Rectal smooth muscle tissue (tissue), 1 donor: ENCODE measurements around the gene GP9.
"Not testable (repeated sequence)": the region's sequence is repeated elsewhere in the genome, so short reads cannot be mapped to it uniquely, and the experiment has no call there.

ENCODE experiments used
- H3K27ac ChIP-seq: one replicate; pipeline ENCODE4 v1.7.0; 2013; ENCODE audit warnings: low read depth, low read length, inconsistent platforms
- H3K27me3 ChIP-seq: one replicate; pipeline ENCODE4 v1.7.0; 2013; ENCODE audit warnings: low read length; ENCODE audit not compliant: control insufficient read depth, insufficient read depth
- H3K36me3 ChIP-seq: one replicate; pipeline ENCODE4 v1.7.0; 2013; ENCODE audit warnings: low read length; ENCODE audit not compliant: control insufficient read depth, insufficient read depth
- H3K4me1 ChIP-seq: one replicate; pipeline ENCODE4 v1.7.0; 2013; ENCODE audit warnings: low read length; ENCODE audit not compliant: control insufficient read depth, insufficient read depth
- H3K4me3 ChIP-seq: one replicate; pipeline ENCODE4 v1.7.0; 2013; ENCODE audit warnings: low read length
- H3K9ac ChIP-seq: one replicate; pipeline ENCODE4 v1.7.0; 2013; ENCODE audit warnings: low read length

The GP9 gene

GRCh38 chr3:129103296-129103695, 42.7 kb downstream of the GP9 start:
- no peak overlapping the region for H3K4me3 ChIP-seq
- peaks cover 3% of the 10 kb centered on the region for H3K36me3 ChIP-seq
- no peaks in the 10 kb centered on the region for H3K27me3 ChIP-seq
- H3K9ac ChIP-seq, result no peak overlapping the region
- H3K27ac ChIP-seq, result no peak overlapping the region
- no peaks in the 10 kb centered on the region for H3K4me1 ChIP-seq

- no peaks in the 10 kb centered on the region for H3K27me3 ChIP-seq
- H3K36me3 ChIP-seq, result peaks cover 3% of the 10 kb centered on the region
- no peaks in the 10 kb centered on the region for H3K4me1 ChIP-seq
These were observed 43.5 kb downstream of the GP9 start for GRCh38 chr3:129104051-129104450.

GRCh38 chr3:129104498-129105079, 44.0 kb downstream of the GP9 start:
- no peak overlapping the region for H3K27ac ChIP-seq
- H3K9ac ChIP-seq, result no peak overlapping the region
- H3K27me3 ChIP-seq, result no peaks in the 10 kb centered on the region
- peaks cover 3% of the 10 kb centered on the region for H3K36me3 ChIP-seq
- no peaks in the 10 kb centered on the region for H3K4me1 ChIP-seq
- H3K4me3 ChIP-seq, result no peak overlapping the region

More at GRCh38 chr3:129104051-129104450, 43.5 kb downstream of the GP9 start:
- Histone ChIP-seq H3K4me3 (no peak overlapping the region), H3K9ac (no peak overlapping the region), H3K27ac (no peak overlapping the region)

- Histone ChIP-seq H3K36me3 (peaks cover 3% of the 10 kb centered on the region), H3K4me3 (no peak overlapping the region), H3K27me3 (no peaks in the 10 kb centered on the region), H3K27ac (no peak overlapping the region), H3K4me1 (no peaks in the 10 kb centered on the region), H3K9ac (no peak overlapping the region)
These were observed 45.3 kb downstream of the GP9 start for GRCh38 chr3:129105862-129106261.

GRCh38 chr3:129106320-129106719, 45.7 kb downstream of the GP9 start:
- H3K27me3 ChIP-seq, result no peaks in the 10 kb centered on the region
- no peak overlapping the region for H3K27ac ChIP-seq
- H3K9ac ChIP-seq, result no peak overlapping the region
- no peaks in the 10 kb centered on the region for H3K4me1 ChIP-seq
- H3K4me3 ChIP-seq, result no peak overlapping the region
- peaks cover 3% of the 10 kb centered on the region for H3K36me3 ChIP-seq

GRCh38 chr3:129106866-129107565, 46.4 kb downstream of the GP9 start:
- Histone ChIP-seq H3K9ac (no peak overlapping the region), H3K36me3 (no peaks in the 10 kb centered on the region), H3K27ac (no peak overlapping the region), H3K4me1 (no peaks in the 10 kb centered on the region), H3K27me3 (no peaks in the 10 kb centered on the region), H3K4me3 (no peak overlapping the region)

- Histone ChIP-seq H3K4me3 (no peak overlapping the region), H3K27me3 (no peaks in the 10 kb centered on the region), H3K9ac (no peak overlapping the region), H3K27ac (no peak overlapping the region), H3K4me1 (no peaks in the 10 kb centered on the region), H3K36me3 (no peaks in the 10 kb centered on the region)
These were observed 47.2 kb downstream of the GP9 start for GRCh38 chr3:129107793-129108192.

GRCh38 chr3:129111076-129111780, 50.6 kb downstream of the GP9 start:
- not testable (repeated sequence) for H3K9ac ChIP-seq, H3K4me3 ChIP-seq, H3K36me3 ChIP-seq, H3K27ac ChIP-seq, H3K4me1 ChIP-seq, H3K27me3 ChIP-seq
